Fibroblast of peridontal ligament (primary cell): ENCODE measurements around the gene ZNF91.
"Not testable (repeated sequence)": the region's sequence is repeated elsewhere in the genome, so short reads cannot be mapped to it uniquely, and the experiment has no call there.

Source experiments
- DNase-seq: peaks from one replicate; pipeline ENCODE4 v3.0.0-alpha.2; 2010; ENCODE audit errors: extremely low read depth

ZNF91 gene

DNA sequence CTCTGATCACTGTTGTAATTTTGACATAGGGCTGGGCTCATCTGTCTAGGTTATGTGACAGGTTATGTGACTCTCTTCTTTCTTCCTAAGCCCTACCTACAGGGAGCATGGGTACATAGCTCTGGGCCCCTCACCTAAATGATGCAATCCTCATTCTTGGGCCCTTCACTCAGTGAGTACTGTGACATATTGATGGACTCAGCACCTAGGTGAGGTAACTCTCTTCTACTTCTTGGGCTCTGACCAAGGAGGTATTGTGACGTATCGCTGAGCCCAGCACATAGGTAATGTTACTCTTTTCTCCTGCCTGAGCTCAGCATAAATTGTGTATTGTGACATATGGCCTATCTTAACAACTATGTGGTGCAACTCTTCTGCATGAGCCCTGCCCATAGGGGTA lies 76.3 kb downstream of the ZNF91 start:
- not testable (repeated sequence) for DNase-seq

DNA sequence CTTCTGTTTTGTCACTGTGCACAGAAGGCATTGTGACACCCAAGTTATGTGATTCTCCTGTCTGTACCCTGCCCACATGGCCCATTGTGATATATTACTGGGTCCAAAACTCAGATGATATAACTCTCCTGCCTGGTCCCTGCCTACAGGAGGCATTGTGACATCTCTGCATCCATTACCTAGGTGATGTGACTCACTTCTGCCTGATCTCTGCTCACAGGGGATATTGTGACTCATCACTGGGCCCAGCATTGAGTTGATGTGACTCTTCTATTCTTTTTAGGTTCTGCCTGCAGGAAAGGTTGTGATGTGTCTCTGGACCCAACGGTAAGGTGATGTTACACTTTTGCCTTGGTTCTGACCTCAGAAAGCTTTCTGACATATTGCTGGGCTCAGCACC lies 77.1 kb downstream of the ZNF91 start:
- no peak for DNase-seq

DNA sequence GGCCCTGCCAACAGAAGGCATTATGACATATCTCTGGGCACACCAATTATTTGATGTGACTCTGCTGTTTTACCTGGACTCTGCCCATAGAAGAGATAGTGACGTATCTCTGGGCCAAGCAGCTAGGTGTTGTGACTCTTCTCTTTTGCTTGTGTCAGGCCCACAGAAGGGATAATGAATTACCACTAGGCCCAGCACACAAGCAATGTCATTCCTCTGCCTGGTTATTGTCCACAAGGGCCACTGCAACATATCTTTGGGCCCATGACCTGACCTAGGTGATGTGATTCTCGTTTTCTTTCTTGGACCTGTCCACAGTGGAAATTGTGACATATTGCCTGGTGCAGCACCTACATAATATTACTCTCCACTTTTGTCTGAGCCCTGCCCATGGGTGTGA lies 80.0 kb downstream of the ZNF91 start:
- DNase-seq: no peak

DNA sequence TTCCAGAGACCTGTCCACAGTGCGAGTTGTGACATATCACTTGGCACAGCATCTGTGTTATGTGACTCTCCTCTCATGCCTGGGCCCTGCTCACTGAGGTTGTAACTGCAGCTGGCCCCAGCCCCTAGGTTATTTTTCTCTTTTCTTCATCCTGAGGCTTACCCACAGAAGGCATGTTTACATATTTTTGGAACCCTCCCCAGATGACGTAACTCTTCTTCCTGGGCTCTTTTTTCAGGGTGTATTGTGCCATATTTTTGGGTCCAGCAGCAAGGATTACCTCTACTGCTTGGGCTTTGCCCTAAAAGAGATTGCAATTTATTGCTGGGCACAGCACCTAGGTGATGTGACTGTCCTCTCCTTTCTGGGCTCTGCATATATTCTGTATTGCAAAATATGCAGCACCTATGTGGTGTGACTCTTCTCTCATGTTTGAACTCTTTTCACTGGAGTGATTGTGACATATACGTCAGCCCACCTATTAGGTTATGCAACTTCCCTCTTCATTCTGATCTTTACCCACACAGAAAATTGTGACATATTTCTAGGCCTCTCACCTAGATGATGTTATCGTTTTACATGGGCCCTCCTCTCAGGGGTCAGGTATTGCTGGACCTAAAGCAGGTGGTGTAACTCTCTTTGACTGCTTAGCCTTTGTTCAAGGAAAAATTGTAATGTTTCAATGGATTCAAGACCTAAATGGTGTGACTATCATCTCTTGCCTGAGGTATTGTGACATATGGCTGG lies 80.6 kb downstream of the ZNF91 start:
- DNase-seq: no peak

DNA sequence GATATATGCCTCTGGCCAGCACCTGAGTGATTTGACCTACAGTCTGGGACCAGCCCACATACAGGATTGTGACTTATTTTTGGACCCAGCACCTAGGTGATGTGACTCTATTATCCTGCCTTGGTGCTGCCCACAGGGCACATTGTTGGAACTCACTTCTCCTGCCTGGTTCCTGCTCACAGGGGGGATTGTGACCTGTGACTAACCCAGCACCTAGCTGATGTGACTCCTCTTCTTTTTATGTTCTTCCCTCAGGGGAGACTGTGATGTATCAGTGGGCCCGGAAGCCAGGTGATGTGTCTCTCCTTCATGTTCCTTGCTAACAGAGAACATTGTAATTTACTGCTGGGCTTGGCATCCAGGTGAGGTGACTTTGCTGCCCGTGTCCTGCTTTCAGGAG lies 82.1 kb downstream of the ZNF91 start:
- DNase-seq: no peak

DNA sequence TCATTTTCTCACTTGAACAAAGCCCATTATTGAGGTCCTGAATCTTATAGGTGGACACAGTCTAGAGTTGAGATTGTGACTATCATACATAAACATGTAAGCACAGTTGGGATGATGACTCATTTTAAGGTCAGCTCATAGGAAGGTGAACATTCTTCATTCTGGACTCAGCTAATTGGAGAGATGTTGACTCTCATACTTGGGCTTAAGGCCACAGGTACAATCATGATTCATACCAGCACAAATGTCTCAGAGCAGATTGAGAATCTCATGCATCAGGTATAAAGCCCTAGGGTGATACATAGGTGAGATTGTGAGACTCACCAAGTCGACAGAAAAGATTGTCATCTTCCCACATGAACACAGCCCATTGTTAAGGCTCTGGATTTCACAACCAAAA lies 82.8 kb downstream of the ZNF91 start:
- DNase-seq: no peak

DNA sequence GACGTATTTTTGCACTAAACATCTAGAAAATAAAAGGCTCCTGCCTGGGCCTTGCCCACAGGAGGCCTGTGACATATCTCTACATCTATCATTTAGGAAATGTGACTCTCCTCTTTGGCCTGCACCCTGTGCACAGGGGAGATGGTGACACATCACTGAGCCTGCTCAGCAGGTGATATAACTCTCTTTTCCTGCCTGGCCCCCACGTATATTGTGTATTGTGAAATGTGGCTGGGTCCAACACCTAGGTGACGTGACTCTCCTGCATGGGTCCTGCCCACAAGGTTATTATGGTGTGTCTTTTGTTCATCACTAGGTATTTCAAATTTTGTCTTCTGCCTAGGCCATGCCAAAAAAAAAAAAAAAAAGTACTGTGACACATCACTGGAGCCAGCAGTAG lies 83.7 kb downstream of the ZNF91 start:
- DNase-seq: no peak

DNA sequence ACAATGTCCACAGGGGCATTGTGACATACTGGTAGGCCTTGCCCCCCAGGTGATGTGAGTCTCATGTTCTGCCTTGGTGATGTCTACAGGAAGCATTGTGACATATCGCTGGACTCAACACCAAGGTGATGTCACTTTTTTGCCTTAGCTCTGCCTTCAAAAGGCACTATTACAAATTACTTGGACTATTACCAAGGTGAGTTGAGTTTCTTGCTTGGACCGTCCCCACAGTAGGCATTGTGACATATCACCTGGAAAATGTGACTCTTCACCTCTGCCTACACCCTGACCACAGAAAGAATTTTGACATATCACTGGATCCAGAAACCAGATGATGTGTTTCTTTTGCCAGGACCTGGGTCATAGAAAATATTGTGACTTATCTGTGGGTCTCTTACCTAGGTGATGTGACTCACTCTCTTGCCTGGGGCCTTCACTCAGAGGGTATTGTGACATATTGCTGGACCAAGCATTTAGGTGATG lies 84.5 kb downstream of the ZNF91 start:
- DNase-seq: no peak

DNA sequence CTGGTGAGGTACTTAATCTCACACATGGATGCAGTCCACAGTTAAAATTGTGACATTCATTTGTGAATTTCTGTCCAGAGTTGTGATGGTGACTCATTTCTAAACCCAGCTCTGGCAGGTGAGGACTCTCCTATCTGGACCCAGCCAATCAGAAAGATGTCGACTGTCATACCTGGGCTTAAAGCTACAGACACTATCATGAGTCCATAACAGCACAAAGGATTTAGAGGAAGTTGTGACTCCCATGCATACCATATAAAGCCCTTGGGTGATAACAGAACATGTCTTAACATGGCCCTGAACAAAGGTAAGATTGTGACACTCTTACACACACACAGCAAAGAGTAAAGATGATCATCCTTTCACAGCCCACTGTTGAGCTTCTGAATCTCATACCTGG lies 85.3 kb downstream of the ZNF91 start:
- DNase-seq: no peak

DNA sequence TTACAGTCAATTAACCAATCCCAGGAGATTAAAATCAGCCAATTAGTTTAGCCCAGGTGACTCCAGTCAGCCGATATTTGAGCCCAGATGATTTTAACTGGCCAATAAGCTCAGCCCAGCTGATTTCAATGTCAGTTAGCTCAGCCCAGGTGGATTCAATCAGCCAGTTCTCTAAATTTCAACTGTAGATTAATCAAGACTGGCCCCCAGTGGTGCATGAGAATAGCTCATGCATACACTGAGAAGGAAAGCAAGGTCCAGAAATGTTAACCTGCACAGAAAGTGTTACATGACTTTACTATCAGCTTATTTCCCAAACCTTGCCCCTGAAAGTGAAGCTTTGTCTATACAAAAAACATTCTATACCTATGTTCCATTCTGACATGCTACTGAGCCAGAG lies 89.7 kb downstream of the ZNF91 start:
- DNase-seq: no peak

DNA sequence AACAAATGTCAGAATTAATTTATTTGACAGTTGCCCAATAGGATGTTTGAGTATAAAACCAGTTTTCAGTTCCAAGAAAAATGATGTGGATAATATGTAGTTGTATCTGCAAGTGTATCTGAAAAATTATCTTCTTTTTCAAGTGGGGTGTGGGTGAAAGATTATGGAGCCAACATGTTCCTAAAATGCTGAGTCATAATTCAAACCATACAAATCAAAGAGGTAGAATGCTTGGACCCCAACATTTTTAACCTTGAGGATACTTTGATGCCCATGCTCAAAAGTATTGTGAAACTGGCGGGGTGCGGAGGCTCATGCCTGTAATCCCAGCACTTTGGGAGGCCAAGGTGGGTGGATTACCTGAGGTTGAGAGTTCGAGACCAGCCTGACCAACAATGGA lies 91.0 kb downstream of the ZNF91 start:
- DNase-seq: no peak

DNA sequence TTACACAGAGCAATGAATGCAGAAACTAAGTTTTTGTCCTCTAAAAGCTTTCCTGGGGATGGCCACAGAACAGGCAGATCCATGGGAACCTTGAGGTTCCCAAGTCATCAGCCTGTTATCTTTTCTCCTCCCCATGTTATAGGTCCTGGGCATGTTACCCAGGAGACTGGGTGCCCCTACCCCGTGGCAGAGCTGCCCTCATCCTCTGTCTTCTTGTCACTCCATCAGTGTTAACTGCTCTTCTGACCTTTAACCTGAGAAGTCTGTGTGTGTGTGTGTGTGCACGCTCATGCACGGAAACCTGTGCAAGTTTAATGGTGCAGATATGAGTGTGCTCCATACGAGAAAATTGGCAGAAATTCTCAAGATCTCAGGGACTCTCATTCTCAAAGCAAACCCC lies 101.1 kb downstream of the ZNF91 start:
- no peak for DNase-seq

DNA sequence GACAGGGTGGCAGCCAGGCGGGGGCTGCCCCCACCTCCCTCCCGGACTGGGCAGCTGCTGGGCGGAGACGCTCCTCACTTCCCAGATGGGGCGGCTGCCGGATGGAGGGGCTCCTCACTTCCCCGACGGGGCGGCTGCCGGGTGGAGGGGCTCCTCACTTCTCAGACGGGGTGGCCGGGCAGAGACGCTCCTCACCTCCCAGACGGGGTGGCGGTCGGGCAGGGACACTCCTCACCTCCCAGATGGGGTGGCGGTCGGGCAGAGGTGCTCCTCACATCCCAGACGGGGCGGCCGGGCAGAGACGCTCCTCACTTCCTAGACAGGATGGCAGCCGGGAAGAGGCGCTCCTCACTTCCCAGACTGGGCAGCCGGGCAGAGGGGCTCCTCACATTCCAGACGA lies 105.3 kb downstream of the ZNF91 start:
- DNase-seq: not testable (repeated sequence)
